HS-5 (cell line): ENCODE measurements around the gene INCENP.
"Not testable (repeated sequence)": the region's sequence is repeated elsewhere in the genome, so short reads cannot be mapped to it uniquely, and the experiment has no call there.

Source experiments
- DNase-seq: peaks from one replicate; pipeline ENCODE4 v3.0.0-alpha.2; 2012; ENCODE audit warnings: low read depth

The INCENP gene

DNA sequence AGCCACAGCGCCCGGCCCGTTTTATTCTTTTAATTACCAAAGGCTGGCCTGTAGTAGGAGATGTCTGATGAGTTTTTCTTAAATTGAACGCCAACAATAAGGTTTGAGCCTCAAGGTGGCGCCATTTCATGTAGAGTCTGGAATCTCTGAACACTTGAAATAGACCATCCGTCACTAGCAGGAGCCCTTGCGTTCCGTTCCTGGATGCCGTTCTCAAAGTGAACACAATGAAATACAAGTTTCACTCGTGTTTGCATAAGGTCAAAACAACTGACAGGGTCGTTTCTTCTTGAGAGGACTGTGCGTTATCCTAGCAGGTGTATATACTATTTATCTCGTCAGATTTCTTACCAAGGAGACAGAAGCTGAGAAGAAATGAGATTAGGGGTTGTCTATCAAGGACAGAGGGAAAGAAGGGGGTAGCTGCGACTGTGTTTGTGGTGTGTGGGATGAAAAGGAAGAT is 47.5 kb downstream of the INCENP start:
- peak; percentile 23 for DNase-seq

DNA sequence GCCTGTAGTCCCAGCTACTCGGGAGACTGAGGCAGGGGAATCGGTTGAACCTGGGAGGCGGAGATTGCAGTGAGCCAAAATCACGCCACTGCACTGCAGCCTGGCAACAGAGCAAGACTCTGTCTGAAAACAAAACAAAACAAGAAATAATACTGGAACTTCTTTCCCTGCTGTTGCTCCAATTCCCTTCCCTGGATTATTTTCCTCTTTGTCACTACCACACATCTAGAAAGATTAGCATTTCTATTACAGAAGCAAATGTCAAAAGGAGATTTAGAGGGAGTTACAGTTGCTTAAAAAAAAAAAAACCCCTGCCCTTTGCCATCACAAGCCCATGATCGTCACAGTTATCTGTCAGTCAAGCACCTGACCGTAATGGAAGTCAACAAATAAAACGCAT is 48.5 kb downstream of the INCENP start:
- no peak for DNase-seq

DNA sequence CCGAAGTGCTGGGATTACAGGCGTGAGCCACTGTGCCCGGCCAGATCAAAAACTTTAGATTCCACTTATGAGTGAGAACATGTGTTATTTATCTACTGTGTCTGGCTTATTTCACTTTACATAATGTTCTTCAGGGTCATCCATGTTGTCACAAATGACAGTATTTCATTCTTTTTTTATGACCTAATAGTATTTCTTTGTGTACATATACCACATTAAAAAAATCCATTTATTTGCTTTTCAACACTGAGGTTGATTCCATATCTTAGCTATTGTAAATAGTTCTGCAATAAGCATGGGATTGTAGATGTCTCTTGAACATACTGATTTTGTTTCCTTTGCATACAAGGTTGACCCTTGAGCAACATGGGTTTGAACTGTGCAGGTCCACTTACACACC is 53.0 kb downstream of the INCENP start:
- DNase-seq = no peak

DNA sequence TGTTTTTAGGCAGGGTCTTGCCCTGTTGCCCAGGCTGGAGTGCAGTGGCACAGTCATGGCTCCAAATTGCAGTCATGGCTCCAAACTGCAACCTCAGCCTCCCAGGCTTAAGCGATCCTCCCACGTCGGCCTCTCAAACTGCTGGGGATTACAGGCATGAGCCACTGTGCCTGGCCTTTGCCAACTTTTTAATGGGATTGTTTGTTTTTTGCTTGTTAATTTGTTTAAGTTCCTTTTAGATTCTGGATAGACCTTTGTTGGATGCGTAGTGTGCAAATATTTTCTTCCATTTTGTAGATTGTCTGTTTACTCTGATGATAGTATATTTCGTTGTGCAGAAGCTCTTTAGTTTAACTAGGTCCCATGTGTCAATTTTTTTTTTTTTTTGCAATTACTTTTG is 56.2 kb downstream of the INCENP start:
- DNase-seq = no peak

DNA sequence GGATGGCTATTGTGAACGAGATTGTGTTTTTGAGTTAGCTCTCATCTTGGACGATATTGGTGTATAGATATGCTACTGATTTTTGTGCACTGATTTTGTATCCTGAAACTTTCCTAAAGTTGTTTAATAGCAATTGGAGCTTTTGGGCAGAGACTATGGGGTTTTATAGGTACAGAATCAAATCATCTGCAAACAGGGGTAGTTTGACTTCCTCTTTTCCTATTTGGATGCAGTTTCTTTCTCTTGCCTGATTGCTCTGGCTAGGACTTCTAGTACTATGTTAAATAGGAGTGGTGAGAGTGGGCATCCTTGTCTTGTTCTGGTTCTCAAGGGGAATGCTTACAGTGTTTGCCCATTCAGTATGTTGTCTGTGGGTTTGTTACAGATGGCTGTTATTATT is 57.3 kb downstream of the INCENP start:
- no peak for DNase-seq

DNA sequence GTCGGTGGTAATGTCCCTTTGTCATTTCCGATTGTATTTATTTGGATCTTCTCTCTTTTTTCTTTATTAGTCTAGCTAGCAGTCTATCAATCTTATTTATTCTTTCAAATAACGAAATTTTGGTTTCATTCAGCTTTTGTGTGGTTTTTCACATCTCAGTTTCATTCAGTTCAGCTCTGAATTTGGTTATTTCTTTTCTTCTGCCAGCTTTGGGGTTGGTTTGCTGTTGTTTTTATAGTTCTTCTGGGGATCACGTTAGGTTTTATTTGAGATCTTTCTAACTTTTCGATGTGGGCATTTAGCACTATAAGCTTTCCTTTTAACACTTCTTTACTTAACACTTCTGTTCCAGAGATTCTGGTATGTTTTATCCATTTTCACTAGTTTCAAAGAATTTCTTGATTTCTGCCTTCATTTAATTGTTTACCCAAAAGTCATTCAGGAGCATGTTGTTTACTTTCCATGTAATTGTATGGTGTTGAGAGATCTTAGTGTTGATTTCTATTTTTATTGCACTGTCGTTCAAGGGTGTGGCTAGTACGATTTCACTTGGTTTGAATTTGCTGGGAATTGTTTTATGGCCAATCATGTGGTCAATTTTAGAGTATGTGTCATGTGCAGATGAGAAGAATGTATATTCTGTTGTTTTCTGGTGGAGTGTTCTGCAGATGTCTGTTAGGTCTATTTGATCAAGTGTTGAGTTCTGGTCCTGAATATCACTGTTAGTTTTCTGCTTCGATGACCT is 58.5 kb downstream of the INCENP start:
- DNase-seq = no peak

DNA sequence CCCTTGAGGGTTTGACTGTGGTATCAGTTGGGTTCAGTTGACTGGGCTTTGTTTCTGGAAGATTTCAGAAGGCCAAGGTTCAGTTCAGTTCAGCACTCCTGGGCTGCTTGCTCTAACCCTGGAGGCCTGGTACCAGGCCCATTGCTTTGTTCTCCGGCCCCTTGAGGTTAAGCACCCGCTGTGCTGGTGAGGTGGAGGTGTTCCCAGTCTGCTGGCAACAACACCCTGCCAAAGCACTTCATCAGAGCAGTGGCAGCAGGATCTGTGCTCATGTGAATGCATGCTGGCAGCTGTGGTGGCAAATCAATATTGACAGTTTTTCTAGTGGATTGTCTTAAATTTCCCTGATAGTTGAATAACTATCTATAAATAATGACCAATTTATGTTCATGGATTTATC is 62.4 kb downstream of the INCENP start:
- no peak for DNase-seq

DNA sequence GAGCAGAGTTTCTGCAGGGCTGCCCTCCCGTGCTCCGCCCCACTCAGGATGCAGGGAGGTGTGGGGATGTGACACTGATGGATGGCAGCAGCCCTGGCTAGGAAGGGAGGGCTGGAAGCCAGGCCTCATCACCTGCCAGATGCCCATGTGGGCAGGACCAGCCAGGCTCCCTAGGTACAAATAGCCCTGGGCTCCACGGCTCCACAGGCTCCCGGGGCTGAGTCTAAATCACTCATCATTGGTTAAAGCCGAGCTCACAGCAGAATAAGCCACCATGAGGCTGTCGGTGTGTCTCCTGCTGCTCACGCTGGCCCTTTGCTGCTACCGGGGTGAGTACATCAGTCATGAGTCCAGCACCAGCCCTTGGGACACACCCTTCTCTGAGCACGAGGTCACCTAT is 66.2 kb downstream of the INCENP start, which contains the start of gene SCGB1D1:
SCGB1D1 (plus strand) TSS at position 206 of the 400 bp plus-strand sequence; CDS start at position 275, 69 bp downstream.
- DNase-seq = no peak

DNA sequence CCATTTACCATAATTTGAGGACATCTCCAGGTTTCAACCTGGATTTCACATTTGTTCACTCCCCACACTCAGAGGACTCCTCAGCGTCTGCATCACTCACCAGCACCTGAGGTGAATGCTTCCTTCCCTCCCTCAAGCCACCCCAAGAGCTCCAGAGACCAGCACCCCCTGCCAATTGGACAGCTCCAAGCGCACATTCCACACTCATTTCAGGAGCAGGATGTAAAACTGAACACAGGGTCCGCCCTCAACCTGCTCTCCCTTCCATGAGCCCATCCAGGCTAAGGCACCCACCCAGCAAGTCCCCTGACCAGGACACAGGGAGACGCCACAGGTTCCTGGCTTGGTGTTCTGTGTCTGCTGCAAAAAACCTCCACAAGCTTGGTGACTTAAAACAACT is 70.1 kb downstream of the INCENP start:
- DNase-seq = no peak

DNA sequence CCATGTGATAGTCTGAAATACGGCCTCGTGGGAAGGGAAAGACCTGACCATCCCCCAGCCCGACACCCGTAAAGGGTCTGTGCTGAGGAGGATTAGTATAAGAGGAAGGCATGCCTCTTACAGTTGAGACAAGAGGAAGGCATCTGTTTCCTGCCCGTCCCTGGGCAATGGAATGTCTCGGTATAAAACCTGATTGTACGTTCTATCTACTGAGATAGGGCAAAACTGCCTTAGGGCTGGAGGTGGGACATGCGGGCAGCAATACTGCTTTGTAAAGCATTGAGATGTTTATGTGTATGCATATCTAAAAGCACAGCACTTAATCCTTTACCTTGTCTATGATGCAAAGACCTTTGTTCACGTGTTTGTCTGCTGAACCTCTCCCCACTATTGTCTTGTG is 71.2 kb downstream of the INCENP start:
- DNase-seq = not testable (repeated sequence)

DNA sequence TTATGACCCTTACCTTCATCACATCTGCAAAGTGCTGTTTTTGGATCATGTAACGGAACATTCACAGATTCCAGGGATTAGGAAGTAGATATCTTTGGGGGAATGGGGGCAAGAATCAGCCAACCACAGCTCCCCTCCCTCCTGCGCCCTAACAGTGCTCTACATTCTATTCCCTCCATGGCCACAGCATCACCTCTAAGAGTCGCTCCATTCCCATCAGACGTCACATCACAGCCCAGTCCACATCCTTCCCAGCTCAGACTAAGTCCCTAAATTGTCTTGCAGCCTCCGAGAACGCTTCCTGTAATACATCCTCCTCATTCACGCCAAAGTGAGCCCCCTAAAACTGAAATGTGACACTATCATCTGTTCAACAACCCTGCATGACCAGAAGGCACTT is 72.1 kb downstream of the INCENP start:
- no peak for DNase-seq

DNA sequence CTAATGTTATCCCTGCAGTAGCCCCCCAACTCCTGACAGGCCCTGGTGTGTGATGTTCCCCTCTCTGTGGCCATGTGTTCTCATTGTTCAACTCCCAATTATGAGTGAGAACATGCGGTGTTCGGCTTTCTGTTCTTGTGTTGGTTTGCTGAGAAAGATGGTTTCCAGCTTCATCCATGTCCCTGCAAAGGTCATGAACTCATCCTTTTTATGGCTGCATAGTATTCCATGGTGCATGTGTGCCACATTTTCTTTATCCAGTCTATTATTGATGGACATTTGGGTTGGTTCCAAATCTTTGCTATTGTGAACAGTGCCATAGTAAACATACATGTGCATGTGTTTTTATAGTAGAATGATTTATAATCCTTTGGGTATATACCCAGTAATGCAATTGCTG is 73.6 kb downstream of the INCENP start:
- DNase-seq = not testable (repeated sequence)

DNA sequence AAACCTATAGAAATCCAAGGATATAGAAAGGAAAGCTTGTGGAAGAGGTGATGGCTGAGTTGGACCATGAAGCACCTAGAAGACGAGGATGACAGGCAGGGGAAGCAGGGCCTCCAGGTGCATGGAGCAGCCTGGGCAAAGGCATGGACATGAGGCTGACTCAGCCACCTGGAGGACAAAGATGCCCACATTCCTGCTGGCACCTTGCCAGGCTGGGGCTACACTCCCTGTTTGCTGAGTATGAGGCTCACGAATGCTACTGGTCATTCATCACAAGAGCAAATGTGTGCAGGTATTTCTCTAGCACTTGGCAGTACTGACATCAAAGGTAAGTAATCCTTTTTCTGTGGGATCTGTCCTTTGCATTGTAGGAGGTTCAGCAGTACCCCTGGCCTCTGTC is 77.6 kb downstream of the INCENP start:
- no peak for DNase-seq
